Karpas-422 (cell line): ENCODE measurements around the gene CADM3. TPM values are rescaled to one million over a fixed set of nuclear protein-coding genes. Genes with fewer than 3 reads are reported as not detected.

ENCODE experiments used
- DNase-seq: peaks from one replicate; pipeline ENCODE4 v3.0.0-alpha.2; 2015
- H2AFZ ChIP-seq: fragments of 200-600 bp; sonication (generic); 2 replicates; pipeline ENCODE4 v1.6.1; 2014; ENCODE audit warnings: antibody characterized with exemption, low read length, mixed read lengths
- H3K27ac ChIP-seq: fragments of 200-600 bp; sonication (generic); 2 replicates; pipeline ENCODE4 v1.5.1; 2014; ENCODE audit warnings: mild to moderate bottlenecking, low read length, moderate library complexity
- H3K27me3 ChIP-seq: fragments of 200-600 bp; sonication (generic); 2 replicates; pipeline ENCODE4 v1.6.1; 2014; ENCODE audit warnings: low read length, mixed read lengths
- H3K36me3 ChIP-seq: fragments of 200-600 bp; sonication (generic); 2 replicates; pipeline ENCODE4 v1.6.1; 2014; ENCODE audit warnings: low read length, mixed read lengths; ENCODE audit not compliant: insufficient read depth
- H3K4me1 ChIP-seq: fragments of 200-600 bp; sonication (generic); 2 replicates; pipeline ENCODE4 v1.6.1; 2014; ENCODE audit warnings: mild to moderate bottlenecking, low read length, mixed read lengths
- H3K4me2 ChIP-seq: fragments of 200-600 bp; sonication (generic); 2 replicates; pipeline ENCODE4 v1.6.1; 2014; ENCODE audit warnings: low read length, low read depth, mild to moderate bottlenecking; ENCODE audit not compliant: poor library complexity, severe bottlenecking
- H3K4me3 ChIP-seq: fragments of 200-600 bp; sonication (generic); 2 replicates; pipeline ENCODE4 v1.5.1; 2014; ENCODE audit warnings: mild to moderate bottlenecking, antibody characterized with exemption, low read length, mixed read lengths
- H3K79me2 ChIP-seq: fragments of 200-600 bp; sonication (generic); 2 replicates; pipeline ENCODE4 v1.6.1; 2014; ENCODE audit warnings: mild to moderate bottlenecking, low read length, mixed read lengths
- H3K9ac ChIP-seq: fragments of 200-600 bp; sonication (generic); 2 replicates; pipeline ENCODE4 v1.6.0; 2014; ENCODE audit warnings: low read length
- H3K9me2 ChIP-seq: fragments of 200-600 bp; sonication (generic), shearing (Covaris generic); replicated peaks from 2 replicates; pipeline ENCODE4 v1.6.0; 2014; ENCODE audit warnings: mild to moderate bottlenecking, low read length, moderate library complexity; ENCODE audit not compliant: insufficient read depth
- H3K9me3 ChIP-seq: fragments of 300-700, 200-600 bp; sonication (generic); 2 replicates; pipeline ENCODE4 v1.6.1; 2014; ENCODE audit warnings: low read length, mixed read lengths
- H4K20me1 ChIP-seq: fragments of 200-600 bp; sonication (generic); 2 replicates; pipeline ENCODE4 v1.6.1; 2014; ENCODE audit warnings: mild to moderate bottlenecking, antibody characterized with exemption, low read length, low read depth; ENCODE audit not compliant: insufficient read depth
- total RNA-seq: library from RNA; depleted of rRNA; stranded (reverse); fragments of >200 nt; shearing (Covaris generic); gene quantifications from 2 replicates; pipeline ENCODE4 v1.2.3, GENCODE V29; 2014; ENCODE audit warnings: low replicate concordance

The CADM3 gene
- total RNA-seq, 1 experiment from 2014 or later, result not detected

- peaks cover 3% of the 10 kb centered on the region; the same call in 1 of the 2 replicates for H4K20me1 ChIP-seq
- no peaks in the 10 kb centered on the region for H3K9me2 ChIP-seq
- no peak overlapping the region for H3K4me2 ChIP-seq
- no peak overlapping the region for H3K4me3 ChIP-seq
- H3K27me3 ChIP-seq, result no peaks in the 10 kb centered on the region
- no peak overlapping the region for H2AFZ ChIP-seq
- H3K9ac ChIP-seq, result no peak overlapping the region
- no peaks in the 10 kb centered on the region for H3K9me3 ChIP-seq
- no peaks in the 10 kb centered on the region for H3K36me3 ChIP-seq
- no peaks in the 10 kb centered on the region for H3K79me2 ChIP-seq
- no peaks in the 10 kb centered on the region for H3K4me1 ChIP-seq
- H3K27ac ChIP-seq, result no peak overlapping the region
- DNase-seq, result no peak
These were observed 10.1 kb downstream of the CADM3 start for GRCh38 chr1:159181328-159182024.

GRCh38 chr1:159184201-159184600 lies 12.8 kb downstream of the CADM3 start:
- H3K9me3 ChIP-seq, result no peaks in the 10 kb centered on the region
- no peak overlapping the region for H2AFZ ChIP-seq
- H3K4me3 ChIP-seq, result no peak overlapping the region
- no peak overlapping the region for H3K27ac ChIP-seq
- 0 out of 2 replicates have a peak, but pooled peaks cover 3% of the 10 kb centered on the region for H3K27me3 ChIP-seq
- no peaks in the 10 kb centered on the region for H4K20me1 ChIP-seq
- H3K79me2 ChIP-seq, result no peaks in the 10 kb centered on the region
- H3K4me2 ChIP-seq, result no peak overlapping the region
- no peaks in the 10 kb centered on the region for H3K36me3 ChIP-seq
- DNase-seq, result no peak
- H3K9me2 ChIP-seq, result no peaks in the 10 kb centered on the region
- H3K4me1 ChIP-seq, result no peaks in the 10 kb centered on the region
- H3K9ac ChIP-seq, result no peak overlapping the region

GRCh38 chr1:159185121-159185520 lies 13.7 kb downstream of the CADM3 start:
- Histone ChIP-seq H3K36me3 (no peaks in the 10 kb centered on the region), H3K9me3 (no peaks in the 10 kb centered on the region), H3K27me3 (0 out of 2 replicates have a peak, but pooled peaks cover 3% of the 10 kb centered on the region), H3K27ac (no peak overlapping the region), H3K9ac (no peak overlapping the region), H3K4me2 (no peak overlapping the region), H3K9me2 (no peaks in the 10 kb centered on the region), H2AFZ (no peak overlapping the region), H3K4me3 (no peak overlapping the region), H4K20me1 (no peaks in the 10 kb centered on the region), H3K4me1 (no peaks in the 10 kb centered on the region), H3K79me2 (no peaks in the 10 kb centered on the region)
- DNase-seq, result no peak

GRCh38 chr1:159187033-159187432 lies 15.6 kb downstream of the CADM3 start:
- no peak overlapping the region for H3K27ac ChIP-seq
- no peaks in the 10 kb centered on the region for H3K36me3 ChIP-seq
- H3K9me3 ChIP-seq, result no peaks in the 10 kb centered on the region
- no peak overlapping the region for H3K4me3 ChIP-seq
- H4K20me1 ChIP-seq, result no peaks in the 10 kb centered on the region
- H3K27me3 ChIP-seq, result 0 out of 2 replicates have a peak, but pooled peaks cover 3% of the 10 kb centered on the region
- no peak overlapping the region for H3K9ac ChIP-seq
- DNase-seq, result no peak
- H3K4me1 ChIP-seq, result no peaks in the 10 kb centered on the region
- H3K79me2 ChIP-seq, result no peaks in the 10 kb centered on the region
- H3K4me2 ChIP-seq, result no peak overlapping the region
- no peaks in the 10 kb centered on the region for H3K9me2 ChIP-seq
- H2AFZ ChIP-seq, result no peak overlapping the region

- no peaks in the 10 kb centered on the region for H3K4me1 ChIP-seq
- H2AFZ ChIP-seq, result no peak overlapping the region
- H4K20me1 ChIP-seq, result no peaks in the 10 kb centered on the region
- H3K9me3 ChIP-seq, result no peaks in the 10 kb centered on the region
- no peaks in the 10 kb centered on the region for H3K9me2 ChIP-seq
- H3K79me2 ChIP-seq, result no peaks in the 10 kb centered on the region
- H3K36me3 ChIP-seq, result no peaks in the 10 kb centered on the region
- H3K4me3 ChIP-seq, result no peak overlapping the region
- H3K27me3 ChIP-seq, result 0 out of 2 replicates have a peak, but pooled peaks cover 3% of the 10 kb centered on the region
- H3K27ac ChIP-seq, result no peak overlapping the region
- DNase-seq, result no peak
- H3K4me2 ChIP-seq, result no peak overlapping the region
- H3K9ac ChIP-seq, result no peak overlapping the region
These were observed 16.4 kb downstream of the CADM3 start for GRCh38 chr1:159187647-159188374.

- no peaks in the 10 kb centered on the region for H3K36me3 ChIP-seq
- H3K4me1 ChIP-seq, result no peaks in the 10 kb centered on the region
- no peaks in the 10 kb centered on the region for H4K20me1 ChIP-seq
- H3K9me3 ChIP-seq, result no peaks in the 10 kb centered on the region
- H2AFZ ChIP-seq, result no peak overlapping the region
- H3K79me2 ChIP-seq, result no peaks in the 10 kb centered on the region
- DNase-seq, result peak; percentile 67
- no peak overlapping the region for H3K4me2 ChIP-seq
- no peak overlapping the region for H3K9ac ChIP-seq
- H3K4me3 ChIP-seq, result no peak overlapping the region
- H3K27me3 ChIP-seq, result 0 out of 2 replicates have a peak, but pooled peaks cover 3% of the 10 kb centered on the region
- no peak overlapping the region for H3K27ac ChIP-seq
- no peaks in the 10 kb centered on the region for H3K9me2 ChIP-seq
These were observed 17.0 kb downstream of the CADM3 start for GRCh38 chr1:159188375-159188788.

GRCh38 chr1:159190441-159190840 lies 19.0 kb downstream of the CADM3 start:
- Histone ChIP-seq H3K36me3 (no peaks in the 10 kb centered on the region), H3K4me1 (no peaks in the 10 kb centered on the region), H3K27me3 (0 out of 2 replicates have a peak, but pooled peaks cover 3% of the 10 kb centered on the region), H3K27ac (no peak overlapping the region), H4K20me1 (no peaks in the 10 kb centered on the region), H3K4me3 (no peak overlapping the region), H3K9me3 (no peaks in the 10 kb centered on the region), H3K79me2 (no peaks in the 10 kb centered on the region), H3K4me2 (no peak overlapping the region), H3K9me2 (no peaks in the 10 kb centered on the region), H3K9ac (no peak overlapping the region), H2AFZ (no peak overlapping the region)
- no peak for DNase-seq

GRCh38 chr1:159196543-159196942 lies 25.1 kb downstream of the CADM3 start:
- no peaks in the 10 kb centered on the region for H3K79me2 ChIP-seq
- H3K9ac ChIP-seq, result no peak overlapping the region
- no peaks in the 10 kb centered on the region for H3K9me2 ChIP-seq
- no peaks in the 10 kb centered on the region for H3K4me1 ChIP-seq
- H3K4me2 ChIP-seq, result no peak overlapping the region
- no peaks in the 10 kb centered on the region for H3K9me3 ChIP-seq
- no peak for DNase-seq
- H2AFZ ChIP-seq, result no peak overlapping the region
- no peaks in the 10 kb centered on the region for H3K27me3 ChIP-seq
- no peak overlapping the region for H3K4me3 ChIP-seq
- no peaks in the 10 kb centered on the region for H3K36me3 ChIP-seq
- H4K20me1 ChIP-seq, result no peaks in the 10 kb centered on the region; the same call in 1 of the 2 replicates
- H3K27ac ChIP-seq, result no peak overlapping the region
